MM.1S (cell line): ENCODE measurements around the gene MZT2A.
"Not testable (repeated sequence)": the region's sequence is repeated elsewhere in the genome, so short reads cannot be mapped to it uniquely, and the experiment has no call there.

ENCODE experiments used
- DNase-seq: peaks from one replicate; pipeline ENCODE4 v3.0.0-alpha.2; 2015
- H2AFZ ChIP-seq: fragments of 300-600 bp; sonication (generic); 2 replicates; pipeline ENCODE4 v1.6.0; 2016; ENCODE audit warnings: antibody characterized with exemption, low read length
- H3F3A ChIP-seq: fragments of 300-600 bp; sonication (generic); 2 replicates; pipeline ENCODE4 v1.6.1; 2016; ENCODE audit warnings: mild to moderate bottlenecking, antibody characterized with exemption, low read length, moderate library complexity, mixed read lengths; ENCODE audit not compliant: insufficient read depth
- H3K27ac ChIP-seq: fragments of 300-600 bp; sonication (generic); 2 replicates; pipeline ENCODE4 v1.5.1; 2016; ENCODE audit warnings: mild to moderate bottlenecking, low read length
- H3K27me3 ChIP-seq: fragments of 300-600 bp; sonication (generic); replicated peaks from 2 replicates; pipeline ENCODE4 v1.6.0; 2016; ENCODE audit warnings: low read length; ENCODE audit not compliant: insufficient read depth
- H3K36me3 ChIP-seq: fragments of 300-600 bp; sonication (generic); replicated peaks from 2 replicates; pipeline ENCODE4 v1.6.1; 2016; ENCODE audit warnings: mild to moderate bottlenecking, low read length, mixed read lengths; ENCODE audit not compliant: insufficient read depth
- H3K4me1 ChIP-seq: fragments of 300-600 bp; sonication (generic); 2 replicates; pipeline ENCODE4 v1.6.1; 2016; ENCODE audit warnings: low read length, mixed read lengths
- H3K4me2 ChIP-seq: fragments of 300-600 bp; sonication (generic); 2 replicates; pipeline ENCODE4 v1.6.0; 2016; ENCODE audit warnings: low read depth, low read length
- H3K4me3 ChIP-seq: fragments of 300-600 bp; sonication (generic); 2 replicates; pipeline ENCODE4 v1.5.1; 2016; ENCODE audit warnings: low read length, mixed read lengths
- H3K79me2 ChIP-seq: fragments of 300-600 bp; sonication (generic); 2 replicates; pipeline ENCODE4 v1.6.1; 2016; ENCODE audit warnings: mixed run types, low read length, mixed read lengths
- H3K9ac ChIP-seq: fragments of 300-600 bp; sonication (generic); 2 replicates; pipeline ENCODE4 v1.6.1; 2016; ENCODE audit warnings: low read length, mixed read lengths
- H3K9me2 ChIP-seq: fragments of 300-600 bp; sonication (generic); replicated peaks from 2 replicates; pipeline ENCODE4 v1.6.1; 2016; ENCODE audit warnings: mild to moderate bottlenecking, low read length, mixed read lengths; ENCODE audit not compliant: insufficient read depth
- H3K9me3 ChIP-seq: fragments of 300-600 bp; sonication (generic); replicated peaks from 2 replicates; pipeline ENCODE4 v1.6.1; 2016; ENCODE audit warnings: mild to moderate bottlenecking, low read length, mixed read lengths; ENCODE audit not compliant: insufficient read depth
- H4K20me1 ChIP-seq: fragments of 300-600 bp; sonication (generic); 2 replicates; pipeline ENCODE4 v1.6.1; 2016; ENCODE audit warnings: mild to moderate bottlenecking, low read length, moderate library complexity, mixed read lengths; ENCODE audit not compliant: insufficient read depth
- EZH2 ChIP-seq: fragments of 300-600 bp; sonication (generic); optimal IDR thresholded peaks from 2 replicates; pipeline ENCODE3; 2017; ENCODE audit warnings: low read depth, mild to moderate bottlenecking, antibody characterized with exemption, low read length, mixed read lengths
- EZH2phosphoT487 ChIP-seq: fragments of 300-600 bp; sonication (generic); IDR thresholded peaks from 2 replicates; pipeline ENCODE4 v1.6.1; 2018; ENCODE audit warnings: antibody characterized with exemption, low read length
- TF ChIP-seq, protein P1 (sequence below): fragments of 300-600 bp; sonication (generic); IDR thresholded peaks from 2 replicates; pipeline ENCODE4 v1.5.1; 2016; ENCODE audit warnings: antibody characterized with exemption, low read length, mixed read lengths

The MZT2A gene, protein sequence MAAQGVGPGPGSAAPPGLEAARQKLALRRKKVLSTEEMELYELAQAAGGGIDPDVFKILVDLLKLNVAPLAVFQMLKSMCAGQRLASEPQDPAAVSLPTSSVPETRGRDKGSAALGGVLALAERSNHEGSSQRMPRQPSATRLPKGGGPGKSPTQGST

DNA sequence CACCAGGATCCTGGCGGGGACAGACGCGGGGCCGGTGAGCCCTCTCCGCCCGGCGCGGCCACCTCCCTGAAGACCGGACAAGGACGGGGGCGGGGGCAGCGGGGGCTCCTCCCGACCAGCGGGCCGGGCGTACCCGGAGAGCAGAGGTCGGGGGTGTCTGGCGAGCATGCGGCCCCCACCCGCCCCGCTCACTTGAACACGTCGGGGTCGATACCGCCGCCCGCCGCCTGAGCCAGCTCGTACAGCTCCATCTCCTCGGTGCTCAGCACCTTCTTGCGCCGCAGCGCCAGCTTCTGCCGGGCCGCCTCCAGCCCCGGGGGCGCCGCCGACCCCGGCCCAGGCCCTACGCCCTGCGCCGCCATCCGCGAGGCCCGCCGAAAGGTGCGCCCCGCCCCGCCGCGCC lies at the start of gene MZT2A:
Gene MZT2A, minus strand, starts transcription at position 383 of the 403 bp plus-strand sequence. Its CDS starts 21 bp downstream, at position 362.
- H3F3A ChIP-seq, H3K9me3 ChIP-seq, H3K4me1 ChIP-seq, H3K9me2 ChIP-seq, H3K27me3 ChIP-seq, H4K20me1 ChIP-seq, DNase-seq, H3K36me3 ChIP-seq: not testable (repeated sequence)
- Histone ChIP-seq H3K9ac (peak within 1 kb of the TSS; percentile 99), H3K27ac (peak within 1 kb of the TSS; percentile 97), H2AFZ (peak within 1 kb of the TSS; percentile 80), H3K4me3 (peak within 1 kb of the TSS; percentile 99), H3K79me2 (peaks cover 78% of the 10 kb centered on the region), H3K4me2 (peak within 1 kb of the TSS; percentile 87)

DNA sequence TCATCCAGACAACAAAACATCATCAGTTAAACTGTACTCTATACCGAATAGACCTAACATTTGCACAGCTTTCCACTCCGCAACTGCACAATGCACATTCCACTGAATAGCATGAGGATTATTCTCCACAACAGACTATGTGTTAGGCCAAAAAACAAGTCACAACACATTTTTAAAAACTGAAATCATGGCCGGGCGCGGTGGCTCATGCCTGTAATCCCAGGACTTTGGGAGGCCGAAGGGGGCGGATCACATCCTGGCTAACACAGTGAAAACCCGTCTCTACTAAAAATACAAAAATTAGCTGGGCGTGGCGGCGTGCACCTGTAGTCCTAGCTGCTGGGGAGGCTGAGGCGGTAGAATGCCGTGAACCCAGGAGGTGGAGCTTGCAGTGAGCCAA lies 46.7 kb upstream of the MZT2A start:
- H3K27ac ChIP-seq, result not testable (repeated sequence)

DNA sequence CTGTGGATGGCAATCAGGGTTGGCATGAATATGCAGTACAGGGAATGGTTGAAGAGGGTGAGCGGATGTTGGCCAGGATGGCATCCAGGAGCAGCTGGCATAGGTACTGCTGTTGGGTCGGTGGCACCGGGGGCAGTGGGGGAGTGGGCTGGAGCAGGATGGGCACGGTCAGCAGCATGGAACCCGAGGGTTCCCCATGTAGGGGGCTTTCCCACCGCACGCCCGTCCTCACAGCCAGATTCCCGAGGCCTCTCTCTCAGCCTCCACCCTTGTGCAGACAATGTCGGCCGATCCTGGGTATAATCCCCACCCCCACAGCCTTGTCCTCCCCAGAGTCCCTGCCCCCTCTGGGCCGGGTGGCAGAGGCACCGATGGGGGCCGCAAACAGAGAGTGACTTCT lies 44.6 kb upstream of the MZT2A start:
- not testable (repeated sequence) for H3K4me1 ChIP-seq, H3K9ac ChIP-seq, H3K27me3 ChIP-seq, H3K79me2 ChIP-seq, H4K20me1 ChIP-seq, H3K4me2 ChIP-seq, H3K9me2 ChIP-seq, H3K36me3 ChIP-seq, H2AFZ ChIP-seq, DNase-seq, H3K9me3 ChIP-seq, H3F3A ChIP-seq, H3K4me3 ChIP-seq, H3K27ac ChIP-seq

More for the DNA sequence above, 46.7 kb upstream of the MZT2A start:
- H3K9ac ChIP-seq, H3K27me3 ChIP-seq, H3K4me1 ChIP-seq, H3K4me2 ChIP-seq, H3K9me3 ChIP-seq, H3K79me2 ChIP-seq, H2AFZ ChIP-seq, H4K20me1 ChIP-seq, DNase-seq, H3K4me3 ChIP-seq, H3K9me2 ChIP-seq, H3K36me3 ChIP-seq, H3F3A ChIP-seq: not testable (repeated sequence)

DNA sequence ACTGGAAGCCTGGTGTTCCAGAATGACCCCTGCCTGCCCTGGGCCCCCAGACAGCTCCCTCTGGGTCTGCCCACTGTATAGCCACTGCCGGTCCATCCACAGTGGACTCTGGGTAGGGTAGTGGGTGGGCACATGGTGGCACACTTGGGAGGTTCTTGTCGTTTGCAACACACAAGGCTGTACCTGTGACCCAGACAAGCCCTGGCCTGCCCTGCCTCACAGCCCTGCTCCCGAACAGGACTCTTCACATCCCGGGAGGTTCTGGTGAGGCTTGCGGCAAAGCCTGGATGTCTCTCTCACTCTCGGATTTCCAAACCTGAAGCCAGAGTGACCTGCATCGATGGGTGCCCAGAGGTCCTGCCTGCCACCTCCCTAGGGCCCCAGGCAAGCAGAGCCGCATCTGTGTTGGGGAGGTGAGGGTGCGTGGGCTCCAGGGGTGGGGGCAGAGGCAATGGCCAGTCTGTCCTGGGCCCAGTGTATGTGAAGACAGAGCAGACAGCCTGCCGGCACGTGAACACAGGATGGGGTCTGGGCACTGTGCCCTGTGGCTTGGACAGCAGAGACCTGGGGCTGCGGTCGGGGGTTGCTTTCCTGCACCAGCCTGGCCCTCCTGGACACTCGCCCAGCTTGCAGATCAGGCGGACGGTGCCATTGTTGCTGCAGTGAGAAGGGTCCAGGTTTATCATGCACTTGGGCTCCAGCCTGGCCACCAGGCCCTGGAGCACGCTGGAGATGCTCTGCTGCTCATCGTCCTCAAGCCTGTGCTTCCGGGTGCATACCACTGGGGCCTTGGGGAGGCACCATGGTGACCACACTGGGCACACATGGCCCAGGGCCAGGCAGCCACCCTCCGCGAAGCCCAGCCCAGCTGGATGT lies 44.0 kb upstream of the MZT2A start:
- not testable (repeated sequence) for H3K36me3 ChIP-seq, H3K4me3 ChIP-seq, H2AFZ ChIP-seq, H4K20me1 ChIP-seq, H3K4me1 ChIP-seq, H3K4me2 ChIP-seq, H3K9me3 ChIP-seq, H3K79me2 ChIP-seq, H3K27me3 ChIP-seq, H3K9ac ChIP-seq, H3F3A ChIP-seq, H3K27ac ChIP-seq, H3K9me2 ChIP-seq, DNase-seq

DNA sequence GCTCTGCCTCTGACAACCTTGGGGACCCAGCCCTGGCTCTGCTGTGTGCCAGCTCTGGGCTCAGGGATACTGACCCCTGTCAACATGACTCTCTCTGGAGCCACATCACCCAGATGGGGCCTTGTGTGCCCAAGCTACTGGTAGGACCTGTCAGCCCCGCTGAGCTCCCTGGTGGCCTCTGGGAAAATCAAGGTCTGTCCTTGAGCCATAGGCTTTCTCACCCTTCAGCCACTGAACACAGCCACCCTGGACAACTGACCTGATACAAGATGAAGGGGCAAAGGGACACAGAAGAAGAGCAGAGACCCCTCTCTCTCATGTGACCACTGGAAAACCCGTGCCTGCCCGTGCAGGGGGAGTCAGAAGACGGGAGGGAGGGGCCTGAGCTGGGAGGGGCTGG lies 43.3 kb upstream of the MZT2A start:
- H3K36me3 ChIP-seq, result no peaks in the 10 kb centered on the region
- no peaks in the 10 kb centered on the region for H4K20me1 ChIP-seq
- H3K27ac ChIP-seq, result no peak overlapping the region
- H3K4me1 ChIP-seq, result no peaks in the 10 kb centered on the region
- H2AFZ ChIP-seq, result no peak overlapping the region
- no peaks in the 10 kb centered on the region for H3K27me3 ChIP-seq
- H3K4me2 ChIP-seq, result no peak overlapping the region
- H3K9me3 ChIP-seq, result no peaks in the 10 kb centered on the region
- DNase-seq, result no peak
- TF ChIP-seq EZH2phosphoT487, result no peak
- TF ChIP-seq, protein P1, sequence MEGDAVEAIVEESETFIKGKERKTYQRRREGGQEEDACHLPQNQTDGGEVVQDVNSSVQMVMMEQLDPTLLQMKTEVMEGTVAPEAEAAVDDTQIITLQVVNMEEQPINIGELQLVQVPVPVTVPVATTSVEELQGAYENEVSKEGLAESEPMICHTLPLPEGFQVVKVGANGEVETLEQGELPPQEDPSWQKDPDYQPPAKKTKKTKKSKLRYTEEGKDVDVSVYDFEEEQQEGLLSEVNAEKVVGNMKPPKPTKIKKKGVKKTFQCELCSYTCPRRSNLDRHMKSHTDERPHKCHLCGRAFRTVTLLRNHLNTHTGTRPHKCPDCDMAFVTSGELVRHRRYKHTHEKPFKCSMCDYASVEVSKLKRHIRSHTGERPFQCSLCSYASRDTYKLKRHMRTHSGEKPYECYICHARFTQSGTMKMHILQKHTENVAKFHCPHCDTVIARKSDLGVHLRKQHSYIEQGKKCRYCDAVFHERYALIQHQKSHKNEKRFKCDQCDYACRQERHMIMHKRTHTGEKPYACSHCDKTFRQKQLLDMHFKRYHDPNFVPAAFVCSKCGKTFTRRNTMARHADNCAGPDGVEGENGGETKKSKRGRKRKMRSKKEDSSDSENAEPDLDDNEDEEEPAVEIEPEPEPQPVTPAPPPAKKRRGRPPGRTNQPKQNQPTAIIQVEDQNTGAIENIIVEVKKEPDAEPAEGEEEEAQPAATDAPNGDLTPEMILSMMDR, result no peak
- no peak for TF ChIP-seq EZH2
- no peaks in the 10 kb centered on the region for H3K9me2 ChIP-seq
- H3K4me3 ChIP-seq, result no peak overlapping the region
- no peak overlapping the region for H3K9ac ChIP-seq
- no peaks in the 10 kb centered on the region for H3K79me2 ChIP-seq
- no peaks in the 10 kb centered on the region for H3F3A ChIP-seq

DNA sequence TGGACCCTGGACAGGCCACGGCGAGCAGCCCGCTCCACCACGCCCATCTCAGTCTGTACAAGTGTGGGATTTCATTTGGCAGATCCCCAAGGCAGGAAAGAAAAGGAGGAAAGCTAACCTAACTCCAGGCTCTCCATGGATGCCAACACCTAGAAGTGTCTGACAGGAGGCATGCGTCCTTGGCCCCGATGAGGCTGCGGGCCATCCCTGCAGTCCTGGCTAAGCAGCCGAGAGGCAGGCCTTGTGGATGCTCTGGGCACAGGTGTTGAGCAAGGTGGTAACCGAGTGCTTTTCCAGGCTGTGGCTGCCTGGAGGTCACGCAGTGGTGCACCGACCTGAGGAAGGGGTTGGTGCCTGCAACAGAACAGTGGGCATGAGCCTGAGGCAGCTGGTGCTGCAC lies 42.8 kb upstream of the MZT2A start:
- not testable (repeated sequence) for H3K4me2 ChIP-seq, H2AFZ ChIP-seq, H3K27ac ChIP-seq, DNase-seq, H3K9ac ChIP-seq, H3K9me3 ChIP-seq, H3F3A ChIP-seq, H3K9me2 ChIP-seq, H3K36me3 ChIP-seq, H3K4me3 ChIP-seq, H3K79me2 ChIP-seq, H3K27me3 ChIP-seq, H4K20me1 ChIP-seq, H3K4me1 ChIP-seq

DNA sequence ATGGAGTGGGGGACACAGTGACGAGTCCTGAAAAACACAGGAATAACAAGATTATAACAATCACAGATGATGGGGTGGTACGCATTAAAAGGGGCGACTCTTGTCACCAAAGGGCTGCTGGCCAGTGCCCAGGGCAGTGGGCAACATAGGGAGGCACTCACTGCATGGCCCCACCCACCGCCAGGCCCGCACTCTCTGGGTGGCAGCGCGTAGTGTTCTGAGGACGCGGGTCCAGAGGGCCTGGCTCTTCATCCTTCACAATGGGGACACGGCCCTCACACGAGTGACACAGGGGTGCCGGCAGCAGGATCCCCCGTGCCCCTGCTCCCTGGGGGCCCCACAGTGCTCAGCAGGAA lies 42.1 kb upstream of the MZT2A start:
- not testable (repeated sequence) for H3K36me3 ChIP-seq, H3K9ac ChIP-seq, DNase-seq, H3K79me2 ChIP-seq, H4K20me1 ChIP-seq, H3K9me3 ChIP-seq, H3K27ac ChIP-seq, H3K4me1 ChIP-seq, H3K9me2 ChIP-seq, H3K27me3 ChIP-seq, H2AFZ ChIP-seq, H3K4me3 ChIP-seq, H3K4me2 ChIP-seq, H3F3A ChIP-seq
